Brain microvascular endothelial cell (primary cell): ENCODE measurements around the gene HTR3C.
"Not testable (repeated sequence)": the region's sequence is repeated elsewhere in the genome, so short reads cannot be mapped to it uniquely, and the experiment has no call there.

Source experiments
- DNase-seq: peaks from one replicate; pipeline ENCODE4 v3.0.0-alpha.2; 2020
- H3K27ac ChIP-seq: fragments of 250-450 bp; sonication (Bioruptor Pico); 2 replicates; pipeline ENCODE4 v1.5.1; 2020; ENCODE audit warnings: mild to moderate bottlenecking, moderate library complexity
- H3K27me3 ChIP-seq: fragments of 250-450 bp; sonication (Bioruptor Pico); replicated peaks from 2 replicates; pipeline ENCODE4 v1.5.1; 2020; ENCODE audit warnings: mild to moderate bottlenecking
- H3K36me3 ChIP-seq: fragments of 250-450 bp; sonication (Bioruptor Pico); replicated peaks from 2 replicates; pipeline ENCODE4 v1.5.1; 2020; ENCODE audit warnings: mild to moderate bottlenecking
- H3K4me3 ChIP-seq: 2 replicates; pipeline ENCODE4 v1.5.1; 2011; ENCODE audit warnings: low read depth, mild to moderate bottlenecking, control low read depth, low read length, moderate library complexity
- CTCF ChIP-seq: IDR thresholded peaks from 2 replicates; pipeline ENCODE4 v1.5.1; 2011; ENCODE audit warnings: low read depth, mild to moderate bottlenecking, moderate library complexity, low read length, control low read depth, inconsistent platforms; ENCODE audit errors: missing control alignments
- in situ Hi-C: cut with HindIII; loops from 2 replicates; pipeline ENCODE4 v1.10.0; 2017; ENCODE audit warnings: low sequenced_read_pairs, low pct_ligation_motif_present

The HTR3C gene

GRCh38 chr3:184029443-184029842, 23.4 kb upstream of the HTR3C start:
- no peak for TF ChIP-seq CTCF
- no peaks in the 10 kb centered on the region for H3K36me3 ChIP-seq

GRCh38 chr3:184030536-184030935, 22.3 kb upstream of the HTR3C start:
- Histone ChIP-seq H3K27ac (no peak overlapping the region), H3K27me3 (no peaks in the 10 kb centered on the region), H3K36me3 (no peaks in the 10 kb centered on the region), H3K4me3 (no peak overlapping the region)
- DNase-seq: no peak
- in situ Hi-C loops: no loop called here
- TF ChIP-seq CTCF: no peak

More at GRCh38 chr3:184029443-184029842, 23.4 kb upstream of the HTR3C start:
- Histone ChIP-seq H3K4me3 (no peak overlapping the region), H3K27ac (no peak overlapping the region), H3K27me3 (no peaks in the 10 kb centered on the region)
- no peak for DNase-seq
- in situ Hi-C loops: no loop called here

GRCh38 chr3:184031187-184031792, 21.6 kb upstream of the HTR3C start, which contains the start of gene HTR3D:
Gene HTR3D, plus strand, starts transcription at chr3:184031742. Its CDS starts 0 bp downstream, at chr3:184031742.
- no peak within 1 kb of the TSS for H3K4me3 ChIP-seq
- no peak for TF ChIP-seq CTCF
- no peak within 1 kb of the TSS for H3K27ac ChIP-seq
- no peaks in the 10 kb centered on the region for H3K36me3 ChIP-seq
- H3K27me3 ChIP-seq: no peaks in the 10 kb centered on the region
- no peak for DNase-seq
- in situ Hi-C loops: no loop called here

- Histone ChIP-seq H3K36me3 (no peaks in the 10 kb centered on the region), H3K27me3 (no peaks in the 10 kb centered on the region), H3K4me3 (no peak overlapping the region), H3K27ac (no peak overlapping the region)
- in situ Hi-C loops: no loop called here
- no peak for DNase-seq
- no peak for TF ChIP-seq CTCF
Observed at GRCh38 chr3:184037816-184038215, 15.0 kb upstream of the HTR3C start.

- H3K4me3 ChIP-seq, DNase-seq, in situ Hi-C loops, H3K27me3 ChIP-seq, H3K27ac ChIP-seq, H3K36me3 ChIP-seq: not testable (repeated sequence)
Observed at GRCh38 chr3:184038307-184038706, 14.5 kb upstream of the HTR3C start.

GRCh38 chr3:184039414-184039813, 13.4 kb upstream of the HTR3C start:
- H3K36me3 ChIP-seq: no peaks in the 10 kb centered on the region
- no peaks in the 10 kb centered on the region for H3K27me3 ChIP-seq
- in situ Hi-C loops: no loop called here
- H3K27ac ChIP-seq: no peak overlapping the region
- H3K4me3 ChIP-seq: no peak overlapping the region
- DNase-seq: no peak
- TF ChIP-seq CTCF: no peak
